GM19397 (cell line): Measurements from ENCODE around the gene ZDHHC11B.
A peak's percentile ranks its signal among the peaks of the same experiment; 100 is the strongest.
"Not testable (repeated sequence)": the region's sequence is repeated elsewhere in the genome, so short reads cannot be mapped to it uniquely, and the experiment has no call there.

Experiments used
- ATAC-seq: cut with Tn5 transposase; IDR thresholded peaks from one replicate; pipeline ENCODE4 v1.9.1; 2021; ENCODE audit warnings: mild to moderate bottlenecking, moderate library complexity; ENCODE audit not compliant: unreplicated experiment

ZDHHC11B gene

GRCh38 chr5:784428-785177, at the start of gene ZDHHC11B:
ZDHHC11B (minus strand) TSS chr5:784729; CDS start chr5:766919, 17,810 bp downstream.
- peak; percentile 54 for ATAC-seq

- ATAC-seq, result not testable (repeated sequence)
Observed at GRCh38 chr5:834013-834412, 49.5 kb upstream of the ZDHHC11B start.

GRCh38 chr5:828194-828593, 43.7 kb upstream of the ZDHHC11B start:
- not testable (repeated sequence) for ATAC-seq

- ATAC-seq, result not testable (repeated sequence)
Observed at GRCh38 chr5:825544-825943, 41.0 kb upstream of the ZDHHC11B start.

GRCh38 chr5:821504-821903, 37.0 kb upstream of the ZDHHC11B start:
- ATAC-seq, result no peak

GRCh38 chr5:820245-820644, 35.7 kb upstream of the ZDHHC11B start:
- ATAC-seq, result no peak

GRCh38 chr5:819078-819477, 34.5 kb upstream of the ZDHHC11B start:
- ATAC-seq, result no peak

- ATAC-seq, result no peak
Observed at GRCh38 chr5:816176-816575, 31.6 kb upstream of the ZDHHC11B start.

- no peak for ATAC-seq
Observed at GRCh38 chr5:815449-815848, 30.9 kb upstream of the ZDHHC11B start.

- ATAC-seq, result not testable (repeated sequence)
Observed at GRCh38 chr5:813575-813974, 29.0 kb upstream of the ZDHHC11B start.

GRCh38 chr5:811384-811783, 26.9 kb upstream of the ZDHHC11B start:
- not testable (repeated sequence) for ATAC-seq

- not testable (repeated sequence) for ATAC-seq
Observed at GRCh38 chr5:807719-808514, 23.4 kb upstream of the ZDHHC11B start.

- no peak for ATAC-seq
Observed at GRCh38 chr5:801472-801871, 16.9 kb upstream of the ZDHHC11B start.

- ATAC-seq, result not testable (repeated sequence)
Observed at GRCh38 chr5:801055-801454, 16.5 kb upstream of the ZDHHC11B start.

- not testable (repeated sequence) for ATAC-seq
Observed at GRCh38 chr5:798505-799138, 14.1 kb upstream of the ZDHHC11B start.

- ATAC-seq, result not testable (repeated sequence)
Observed at GRCh38 chr5:797986-798385, 13.5 kb upstream of the ZDHHC11B start.

GRCh38 chr5:795873-796272, 11.3 kb upstream of the ZDHHC11B start:
- not testable (repeated sequence) for ATAC-seq

- ATAC-seq, result not testable (repeated sequence)
Observed at GRCh38 chr5:794948-795347, 10.4 kb upstream of the ZDHHC11B start.

- not testable (repeated sequence) for ATAC-seq
Observed at GRCh38 chr5:788703-789102, 4.2 kb upstream of the ZDHHC11B start.

GRCh38 chr5:787857-788233, 3.3 kb upstream of the ZDHHC11B start:
- ATAC-seq, result not testable (repeated sequence)

GRCh38 chr5:787224-787856, 2.8 kb upstream of the ZDHHC11B start:
- not testable (repeated sequence) for ATAC-seq
